Measurements from ENCODE around the gene DHRS13.

Gene DHRS13, protein sequence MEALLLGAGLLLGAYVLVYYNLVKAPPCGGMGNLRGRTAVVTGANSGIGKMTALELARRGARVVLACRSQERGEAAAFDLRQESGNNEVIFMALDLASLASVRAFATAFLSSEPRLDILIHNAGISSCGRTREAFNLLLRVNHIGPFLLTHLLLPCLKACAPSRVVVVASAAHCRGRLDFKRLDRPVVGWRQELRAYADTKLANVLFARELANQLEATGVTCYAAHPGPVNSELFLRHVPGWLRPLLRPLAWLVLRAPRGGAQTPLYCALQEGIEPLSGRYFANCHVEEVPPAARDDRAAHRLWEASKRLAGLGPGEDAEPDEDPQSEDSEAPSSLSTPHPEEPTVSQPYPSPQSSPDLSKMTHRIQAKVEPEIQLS

DNA sequence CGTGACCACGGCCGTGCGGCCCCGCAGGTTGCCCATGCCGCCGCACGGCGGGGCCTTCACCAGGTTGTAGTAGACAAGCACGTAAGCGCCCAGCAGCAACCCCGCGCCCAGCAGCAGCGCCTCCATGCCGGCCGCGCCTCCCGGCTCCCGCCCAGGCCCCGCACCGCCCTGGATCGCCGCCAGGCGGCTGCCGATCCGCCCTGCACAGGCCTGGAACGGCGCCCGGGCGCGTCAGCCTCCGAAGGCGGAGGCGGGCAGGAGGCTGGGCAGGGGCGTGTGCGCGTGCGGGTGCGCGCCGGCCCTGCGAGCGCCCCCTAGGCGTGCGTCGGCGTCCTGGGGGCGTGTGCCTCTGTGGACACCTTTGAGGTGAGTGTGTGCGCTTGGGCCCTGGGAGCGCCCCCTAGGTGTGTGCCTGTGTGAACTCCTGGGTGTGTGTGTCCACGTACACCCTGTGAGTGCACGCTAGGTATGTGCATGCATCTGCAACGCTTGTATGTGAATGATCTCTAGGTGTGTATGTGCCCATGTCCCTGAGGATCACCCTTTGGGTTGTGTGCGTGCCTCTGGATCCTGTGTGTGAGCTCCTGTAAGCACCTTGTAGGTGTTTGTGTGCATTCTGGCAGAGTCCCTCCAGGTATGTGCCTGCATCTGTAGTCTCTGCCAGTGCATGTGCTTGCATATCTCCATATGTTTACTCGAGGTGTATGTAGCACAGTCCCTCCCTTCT lies at the start of gene DHRS13:
Gene DHRS13 (minus strand): TSS at position 261 of the 727 bp plus-strand sequence. CDS start 135 bp downstream, at position 126.
- DNase-seq: peak; percentile 98

DNA sequence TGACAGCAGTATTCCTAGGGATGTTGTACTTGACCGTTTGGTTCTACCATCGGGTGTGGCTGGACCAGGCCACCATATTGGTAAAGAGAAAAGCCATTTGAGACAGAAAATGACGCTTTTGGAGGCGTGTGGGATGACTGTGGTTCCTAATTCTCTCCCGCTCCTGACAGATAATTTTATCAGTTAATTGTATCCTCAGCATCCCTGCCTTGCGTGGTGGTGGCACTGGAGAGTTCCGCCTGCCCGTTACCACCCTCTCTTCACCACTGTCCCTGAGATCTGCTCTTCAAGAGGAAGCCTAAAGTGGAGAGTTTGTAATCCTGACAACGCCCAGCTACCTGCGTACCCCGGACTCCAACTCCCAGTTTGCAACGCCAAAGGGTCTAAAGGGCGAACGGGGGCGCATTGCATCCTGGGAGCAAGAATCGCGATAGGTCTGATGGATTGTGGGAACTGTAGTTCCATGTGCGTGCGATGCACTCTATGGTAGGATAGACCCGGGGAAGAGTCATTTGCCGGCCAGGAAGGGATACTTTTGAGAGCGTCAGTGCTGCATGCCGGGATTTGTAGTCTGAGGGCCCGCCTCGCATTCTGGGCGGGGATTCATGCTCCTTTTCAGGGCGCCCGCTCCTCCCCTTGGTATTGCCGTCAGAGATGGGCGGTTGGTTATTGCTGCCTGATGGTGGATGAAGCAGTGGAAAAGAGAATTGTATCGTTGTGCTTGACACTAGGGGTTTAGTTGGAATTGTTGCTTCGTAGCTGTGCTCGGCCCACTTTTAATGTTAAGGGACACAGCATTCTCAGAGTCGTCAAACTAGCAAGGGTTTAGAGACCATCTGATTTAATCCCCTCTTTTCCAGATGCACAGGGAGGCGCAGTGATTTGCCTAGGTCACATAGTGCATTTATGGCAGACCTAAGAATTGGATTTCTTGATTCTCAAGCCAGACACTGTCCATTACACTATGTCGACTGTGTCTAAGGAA lies 49.4 kb upstream of the DHRS13 start:
- peak; percentile 100 for DNase-seq

DNA sequence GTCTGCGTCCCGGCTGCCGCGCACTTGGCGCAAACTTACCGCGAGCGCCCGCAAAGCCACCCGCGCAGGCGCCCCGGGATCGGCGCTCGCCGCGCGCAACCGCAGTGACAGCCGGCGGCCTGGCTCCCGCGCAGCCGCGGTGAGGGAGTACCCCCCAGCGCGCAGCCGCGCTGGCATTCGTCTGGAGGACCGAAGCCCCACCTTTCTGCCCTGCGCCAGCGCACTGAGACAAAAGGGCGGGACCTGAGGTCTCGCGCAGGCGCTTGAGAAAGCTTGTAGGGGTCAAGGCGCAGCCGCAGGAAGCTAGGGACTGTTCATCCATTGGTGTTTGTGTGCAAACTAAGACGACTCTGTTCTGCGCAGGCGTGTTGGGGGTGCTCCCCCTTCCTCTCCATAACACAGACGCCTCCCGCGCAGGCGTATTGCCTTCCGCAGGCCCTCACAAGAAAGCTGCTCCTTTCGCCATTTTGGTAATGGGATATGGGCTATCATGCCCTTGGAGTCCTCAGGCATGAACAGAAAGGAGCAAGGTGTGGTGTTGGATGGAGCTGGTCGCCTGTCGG lies 48.6 kb upstream of the DHRS13 start, which contains the start of gene PHF12:
Gene PHF12 (minus strand): TSS at position 91 of the 563 bp plus-strand sequence. CDS start 558 bp downstream, outside the sequence.
- peak; percentile 100 for DNase-seq

DNA sequence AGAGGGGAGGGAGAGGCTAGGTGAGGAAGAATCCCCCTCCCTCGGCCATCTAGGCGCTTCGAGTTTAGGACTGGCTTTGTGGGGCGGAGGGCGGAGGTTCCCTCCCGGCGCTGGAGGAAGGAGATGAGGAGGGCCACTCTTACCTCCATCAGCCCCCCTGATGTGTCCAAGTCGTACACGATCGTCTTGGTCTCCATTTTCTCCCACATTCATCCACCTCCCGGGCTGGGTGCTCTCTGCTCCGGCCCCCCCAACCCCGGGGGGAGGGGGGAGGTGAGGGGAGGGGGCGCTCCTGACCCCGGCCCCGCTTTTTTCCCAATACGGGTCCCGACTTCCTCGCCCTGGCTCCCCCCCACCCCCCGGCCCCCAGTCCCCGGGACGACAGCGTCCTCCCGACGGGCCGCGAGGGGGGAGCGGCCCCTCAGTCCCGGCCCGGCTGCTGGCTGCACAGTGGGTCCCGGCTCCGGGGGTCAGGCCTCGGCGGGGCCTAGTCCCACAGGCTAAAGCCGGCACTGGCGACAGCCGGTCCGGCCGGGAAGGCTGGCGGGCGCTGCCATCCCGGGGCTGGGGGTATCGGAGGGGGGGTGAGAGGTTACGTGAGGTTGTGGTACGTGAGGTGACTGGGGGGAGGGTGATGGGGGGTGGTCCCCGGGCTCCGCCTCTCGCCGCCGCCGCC lies 48.0 kb upstream of the DHRS13 start:
- no peak for DNase-seq

- DNase-seq: peak; percentile 79
These were observed 47.3 kb upstream of the DHRS13 start for GRCh38 chr17:28950017-28950751.

GRCh38 chr17:28949185-28950016 lies 46.5 kb upstream of the DHRS13 start:
- peak; percentile 87 for DNase-seq

- DNase-seq: no peak
These were observed 46.0 kb upstream of the DHRS13 start for GRCh38 chr17:28948873-28949184.

GRCh38 chr17:28948342-28948741 lies 45.5 kb upstream of the DHRS13 start:
- no peak for DNase-seq

DNA sequence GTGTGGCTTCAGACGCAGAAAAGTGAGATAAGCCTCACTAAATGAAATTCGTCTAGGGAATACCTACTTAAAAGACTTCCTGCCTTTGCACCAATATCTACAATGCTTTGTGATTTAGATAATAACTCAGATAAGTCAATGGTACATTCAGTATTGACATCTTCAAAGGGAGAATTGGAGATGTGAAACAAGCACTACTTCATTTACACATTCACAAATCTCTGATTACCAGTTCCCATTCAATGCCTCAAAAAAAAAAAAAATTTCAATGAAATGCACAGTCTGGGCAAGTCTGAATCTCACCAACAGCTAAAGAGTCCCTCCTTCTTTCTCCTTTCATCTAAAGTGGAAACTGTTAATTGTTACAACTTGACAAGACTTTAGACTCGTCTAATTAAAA lies 44.8 kb upstream of the DHRS13 start:
- DNase-seq: no peak

- no peak for DNase-seq
These were observed 43.4 kb upstream of the DHRS13 start for GRCh38 chr17:28946239-28946638.

DNA sequence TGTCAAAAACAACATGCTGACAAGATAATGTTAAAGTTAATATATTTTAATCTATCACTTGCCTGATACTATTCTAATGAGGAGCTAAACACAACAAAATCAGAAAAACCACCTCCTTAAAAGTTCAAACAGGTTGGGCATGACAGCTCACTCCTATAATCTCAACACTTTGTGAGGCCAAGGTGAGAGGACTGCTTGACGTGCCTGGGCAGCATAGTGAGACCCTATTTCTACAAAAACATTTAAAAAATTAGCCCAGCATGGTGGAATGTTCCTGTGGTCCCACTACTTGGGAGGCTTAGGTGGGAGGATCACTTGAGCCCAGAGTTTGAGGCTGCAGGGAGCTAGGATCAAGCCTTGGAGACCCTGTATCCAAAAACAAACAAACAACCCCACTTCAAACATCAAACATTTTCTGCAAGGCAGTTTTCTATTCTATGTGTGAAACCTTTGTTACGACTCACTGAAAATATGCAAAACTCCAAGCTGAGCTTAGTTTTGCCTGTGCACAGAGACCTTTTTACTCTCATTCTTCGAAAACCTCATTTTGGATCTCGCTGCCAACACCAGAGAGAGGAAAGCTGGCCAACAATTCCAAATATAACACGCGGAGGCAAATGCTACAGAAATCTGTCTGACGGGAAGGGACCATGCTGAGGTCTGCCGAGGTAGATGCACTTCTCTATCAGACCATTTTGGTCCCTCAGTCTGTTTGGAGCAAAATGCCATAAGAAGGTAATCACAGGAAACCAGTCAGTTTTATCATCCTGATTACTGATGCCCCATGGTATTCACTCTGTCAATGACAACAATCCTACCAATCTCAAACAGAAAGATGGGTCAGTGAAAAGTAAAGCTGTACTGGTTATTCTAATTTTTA lies 42.2 kb upstream of the DHRS13 start:
- no peak for DNase-seq

DNA sequence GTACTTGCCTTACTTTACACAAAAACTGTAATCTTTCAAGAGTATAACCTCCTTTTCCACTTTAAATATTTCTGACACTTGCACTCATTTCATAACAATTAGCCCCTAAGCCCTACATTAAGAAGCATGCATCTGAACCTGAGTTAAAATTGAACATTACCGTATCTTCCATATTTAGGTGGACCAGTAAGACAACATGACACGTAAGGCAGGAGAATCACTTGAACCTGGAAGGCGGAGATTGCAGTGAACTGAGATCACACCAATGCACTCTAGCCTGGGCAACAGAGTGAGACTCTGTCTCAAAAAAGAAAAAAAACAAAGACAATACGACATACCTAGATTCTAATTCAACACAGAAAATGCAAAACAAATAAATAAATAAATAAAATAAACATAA lies 41.5 kb upstream of the DHRS13 start:
- DNase-seq: no peak

DNA sequence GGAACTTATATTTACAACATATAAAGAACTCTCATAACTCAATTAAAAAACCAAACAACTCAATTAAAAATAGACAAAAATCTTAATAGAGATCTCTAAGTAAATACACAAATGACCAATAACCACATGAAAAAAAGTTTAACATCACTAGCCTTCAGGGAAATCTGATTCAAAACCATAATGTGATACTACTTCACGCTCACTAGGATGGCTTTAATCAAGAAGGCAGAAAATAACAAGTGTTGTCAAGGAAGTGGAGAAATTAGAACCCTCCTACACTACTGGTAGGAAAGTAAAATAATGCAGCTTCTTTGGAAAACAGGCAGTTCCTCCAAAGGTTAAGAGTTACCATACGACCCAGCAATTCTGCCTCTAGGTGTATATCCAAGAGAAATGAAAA lies 40.0 kb upstream of the DHRS13 start:
- DNase-seq: no peak

- no peak for DNase-seq
These were observed 38.4 kb upstream of the DHRS13 start for GRCh38 chr17:28941251-28941650.

DNA sequence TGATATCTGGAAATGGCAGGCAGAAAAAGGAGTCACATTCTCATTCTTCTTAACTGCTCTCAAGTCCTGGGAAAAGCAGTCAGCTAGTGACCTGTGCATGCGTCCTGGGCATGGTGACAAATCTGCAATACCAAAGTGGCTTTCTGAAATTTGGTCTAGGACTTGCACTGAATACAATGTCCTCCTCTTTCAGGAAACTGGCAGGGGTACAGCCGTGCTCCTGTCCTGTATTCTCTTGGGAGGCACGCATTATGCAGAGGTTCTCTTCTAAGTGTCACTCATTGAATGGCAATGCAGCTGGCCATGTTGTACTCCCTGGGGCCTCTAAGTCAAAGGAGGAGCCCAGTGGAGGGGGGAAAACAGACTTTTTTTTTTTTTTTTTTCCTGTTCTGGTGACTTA lies 37.8 kb upstream of the DHRS13 start:
- no peak for DNase-seq

DNA sequence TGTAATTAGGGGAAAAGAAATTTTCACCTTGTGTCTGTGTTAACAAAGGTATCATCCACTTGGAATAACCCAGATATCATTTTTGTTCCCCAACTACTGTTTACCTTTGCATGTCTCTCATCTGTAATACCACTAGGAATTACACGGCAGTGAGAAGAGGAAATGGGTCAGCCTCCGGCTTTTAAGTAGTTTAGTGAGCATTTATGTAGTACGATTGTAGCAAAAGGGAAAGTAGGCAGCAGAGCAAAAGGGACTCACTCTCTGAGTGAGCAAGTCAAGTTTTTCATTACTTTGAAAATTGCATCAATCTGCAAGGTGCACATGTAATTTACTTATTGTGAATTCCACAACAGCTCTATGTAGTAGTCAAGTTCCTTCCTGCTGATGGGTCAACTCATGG lies 37.3 kb upstream of the DHRS13 start:
- DNase-seq: no peak

GRCh38 chr17:28938552-28938951 lies 35.7 kb upstream of the DHRS13 start:
- no peak for DNase-seq

DNA sequence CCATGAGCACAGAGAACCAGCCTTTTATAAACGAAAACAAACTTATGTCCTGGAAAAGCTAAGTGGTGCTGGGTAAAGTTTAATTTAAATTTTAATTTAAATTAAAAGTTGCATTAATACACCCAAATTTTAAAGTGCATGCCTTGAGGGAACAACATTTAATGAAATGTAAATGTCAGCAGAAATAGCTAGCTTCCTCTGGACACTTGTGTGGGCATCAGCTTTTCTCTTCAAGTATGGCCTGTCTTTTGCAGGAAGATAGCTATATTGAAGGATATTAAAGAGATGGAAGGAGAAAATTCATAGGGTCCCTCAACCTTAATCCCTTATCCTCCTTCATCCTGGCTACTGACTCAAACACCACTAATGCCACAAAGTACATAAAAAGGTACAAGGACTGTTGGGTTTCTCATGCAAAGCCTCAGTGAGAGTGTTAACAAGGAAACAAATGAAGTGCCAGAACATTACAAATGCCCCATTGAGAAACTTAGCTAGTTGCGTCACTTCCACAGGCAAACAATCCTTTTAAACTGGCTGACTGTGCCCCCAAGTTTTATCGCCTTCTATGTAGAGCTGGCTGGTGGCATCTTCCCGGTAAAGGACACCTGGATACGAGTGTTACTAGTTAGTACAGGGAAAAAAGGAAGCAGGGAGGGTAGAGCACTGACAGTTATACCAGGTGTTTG lies 34.3 kb upstream of the DHRS13 start:
- no peak for DNase-seq

Data from islet precursor cell (in vitro differentiated cells).